ENCODE results near the gene SKIL. TPM values are rescaled to one million over a fixed set of nuclear protein-coding genes. Genes with fewer than 3 reads are reported as not detected.

Gene SKIL
- total RNA-seq, 1 experiment from 2014 or later, result 47.9 TPM

- DNase-seq (ENCODE audit: low spot score), result no peak
- CTCF ChIA-PET, result no interaction called here
- intact Hi-C loops (cut with micrococcal nuclease; ENCODE audit: unreplicated experiment), result no loop called here
- Histone ChIP-seq H3K36me3 (ENCODE audit: insufficient read depth, low read length, poor library complexity, severe bottlenecking) (no peaks in the 10 kb centered on the region), H3K4me3 (ENCODE audit: low read depth, low read length, poor library complexity, severe bottlenecking) (no peak overlapping the region), H3K27ac (ENCODE audit: low read depth, low read length, poor library complexity, severe bottlenecking) (no peak overlapping the region), H3K9me3 (ENCODE audit: low read depth, low read length, poor library complexity, severe bottlenecking) (no peaks in the 10 kb centered on the region), H3K4me1 (ENCODE audit: insufficient read depth, low read length, poor library complexity, severe bottlenecking) (no peaks in the 10 kb centered on the region), H3K27me3 (replicated peaks; ENCODE audit: insufficient read depth, low read depth, low read length, poor library complexity) (no peaks in the 10 kb centered on the region)
- POLR2A ChIA-PET (ENCODE audit: low non-redundant PET), result no interaction called here
- TF ChIP-seq CTCF (conservative IDR thresholded peaks at IDR 0.05; ENCODE audit: low read depth, low read length), result no peak
- no peak for TF ChIP-seq EZH2 (IDR thresholded peaks at IDR 0.05; ENCODE audit: borderline replicate concordance, low read depth, low read length, poor library complexity, severe bottlenecking)
- no TSS peak for BruUV-seq (replicated peaks)
Observed at GRCh38 chr3:170346481-170347392, 10.8 kb upstream of the SKIL start.

GRCh38 chr3:170350515-170351413 is 6.8 kb upstream of the SKIL start:
- TF ChIP-seq CTCF (conservative IDR thresholded peaks at IDR 0.05; ENCODE audit: low read depth, low read length) (no peak), EZH2 (IDR thresholded peaks at IDR 0.05; ENCODE audit: borderline replicate concordance, low read depth, low read length, poor library complexity, severe bottlenecking) (no peak)
- ChIA-PET CTCF (no interaction called here), POLR2A (ENCODE audit: low non-redundant PET) (no interaction called here)
- no peaks in the 10 kb centered on the region for H3K9me3 ChIP-seq (ENCODE audit: low read depth, low read length, poor library complexity, severe bottlenecking)
- no TSS peak for BruUV-seq (replicated peaks)
- intact Hi-C loops (cut with micrococcal nuclease; ENCODE audit: unreplicated experiment), result no loop called here
- no peak for DNase-seq (ENCODE audit: low spot score)
- no peak overlapping the region for H3K4me3 ChIP-seq (ENCODE audit: low read depth, low read length, poor library complexity, severe bottlenecking)
- peaks cover 1% of the 10 kb centered on the region for H3K4me1 ChIP-seq (ENCODE audit: insufficient read depth, low read length, poor library complexity, severe bottlenecking)
- H3K27ac ChIP-seq (ENCODE audit: low read depth, low read length, poor library complexity, severe bottlenecking), result no peak overlapping the region
- no peaks in the 10 kb centered on the region for H3K36me3 ChIP-seq (ENCODE audit: insufficient read depth, low read length, poor library complexity, severe bottlenecking)
- no peaks in the 10 kb centered on the region for H3K27me3 ChIP-seq (replicated peaks; ENCODE audit: insufficient read depth, low read depth, low read length, poor library complexity)

GRCh38 chr3:170352936-170353335 is 4.6 kb upstream of the SKIL start:
- Histone ChIP-seq H3K27me3 (replicated peaks; ENCODE audit: insufficient read depth, low read depth, low read length, poor library complexity) (no peaks in the 10 kb centered on the region), H3K27ac (ENCODE audit: low read depth, low read length, poor library complexity, severe bottlenecking) (no peak overlapping the region), H3K4me1 (ENCODE audit: insufficient read depth, low read length, poor library complexity, severe bottlenecking) (peaks cover 5% of the 10 kb centered on the region), H3K36me3 (ENCODE audit: insufficient read depth, low read length, poor library complexity, severe bottlenecking) (no peaks in the 10 kb centered on the region), H3K9me3 (ENCODE audit: low read depth, low read length, poor library complexity, severe bottlenecking) (no peaks in the 10 kb centered on the region), H3K4me3 (ENCODE audit: low read depth, low read length, poor library complexity, severe bottlenecking) (no peak overlapping the region)
- POLR2A ChIA-PET (ENCODE audit: low non-redundant PET), result no interaction called here
- DNase-seq (ENCODE audit: low spot score), result no peak
- no TSS peak for BruUV-seq (replicated peaks)
- intact Hi-C loops (cut with micrococcal nuclease; ENCODE audit: unreplicated experiment), result no loop called here
- TF ChIP-seq EZH2 (IDR thresholded peaks at IDR 0.05; ENCODE audit: borderline replicate concordance, low read depth, low read length, poor library complexity, severe bottlenecking), result no peak
- TF ChIP-seq CTCF (conservative IDR thresholded peaks at IDR 0.05; ENCODE audit: low read depth, low read length), result no peak
- CTCF ChIA-PET, result no interaction called here
